GM21825 (cell line): ENCODE data around the gene TBX21.
"Not testable (repeated sequence)": the region's sequence is repeated elsewhere in the genome, so short reads cannot be mapped to it uniquely, and the experiment has no call there.

Experiments used
- ATAC-seq: cut with Tn5 transposase; IDR thresholded peaks from one replicate; pipeline ENCODE4 v1.9.1; 2021; ENCODE audit warnings: mild to moderate bottlenecking, moderate library complexity; ENCODE audit not compliant: unreplicated experiment

Gene TBX21

GRCh38 chr17:47760409-47761140, 27.5 kb downstream of the TBX21 start:
- no peak for ATAC-seq

- no peak for ATAC-seq
Measured at GRCh38 chr17:47762728-47763127, 29.7 kb downstream of the TBX21 start.

- no peak for ATAC-seq
Measured at GRCh38 chr17:47763913-47764582, 31.0 kb downstream of the TBX21 start.

- not testable (repeated sequence) for ATAC-seq
Measured at GRCh38 chr17:47773649-47774048, 40.6 kb downstream of the TBX21 start.

GRCh38 chr17:47774331-47774730, 41.3 kb downstream of the TBX21 start:
- no peak for ATAC-seq

- ATAC-seq: no peak
Measured at GRCh38 chr17:47774987-47775580, 42.0 kb downstream of the TBX21 start.

GRCh38 chr17:47776330-47777197, 43.5 kb downstream of the TBX21 start:
- ATAC-seq: no peak

GRCh38 chr17:47778184-47778635, 45.2 kb downstream of the TBX21 start:
- ATAC-seq: no peak

- ATAC-seq: no peak
Measured at GRCh38 chr17:47781397-47781796, 48.4 kb downstream of the TBX21 start.

GRCh38 chr17:47785538-47786123, 52.6 kb downstream of the TBX21 start:
- ATAC-seq: no peak

GRCh38 chr17:47789611-47790561, 56.9 kb downstream of the TBX21 start:
- ATAC-seq: no peak

- ATAC-seq: no peak
Measured at GRCh38 chr17:47791025-47791424, 58.0 kb downstream of the TBX21 start.

- no peak for ATAC-seq
Measured at GRCh38 chr17:47792457-47792856, 59.4 kb downstream of the TBX21 start.

GRCh38 chr17:47792979-47793378, 59.9 kb downstream of the TBX21 start:
- no peak for ATAC-seq
